Gastrocnemius medialis (tissue), 4 donors: ENCODE results near the gene QPCT.

ENCODE experiments used
- CTCF ChIP-seq, 5 experiments: fragments of 450-650 bp in 3 of 5; fragments of 200-600 bp in 2 of 5; sonication (generic) in 2 of 5; IDR thresholded peaks in 4 of 5; conservative IDR thresholded peaks in 1 of 5; 1 replicate in 4 of 5; 2 replicates in 1 of 5; pipeline ENCODE4 v1.5.1; 2016 to 2019; ENCODE audit warnings: antibody characterized with exemption in 5 of 5, mild to moderate bottlenecking in 3 of 5, moderate library complexity in 3 of 5
- POLR2A ChIP-seq, 2 donors: fragments of 450-650 bp; IDR thresholded peaks; one replicate each; pipeline ENCODE4 v1.6.1; 2017; ENCODE audit warnings: antibody characterized with exemption in 2 of 2, mild to moderate bottlenecking in 2 of 2, moderate library complexity in 2 of 2

DNA sequence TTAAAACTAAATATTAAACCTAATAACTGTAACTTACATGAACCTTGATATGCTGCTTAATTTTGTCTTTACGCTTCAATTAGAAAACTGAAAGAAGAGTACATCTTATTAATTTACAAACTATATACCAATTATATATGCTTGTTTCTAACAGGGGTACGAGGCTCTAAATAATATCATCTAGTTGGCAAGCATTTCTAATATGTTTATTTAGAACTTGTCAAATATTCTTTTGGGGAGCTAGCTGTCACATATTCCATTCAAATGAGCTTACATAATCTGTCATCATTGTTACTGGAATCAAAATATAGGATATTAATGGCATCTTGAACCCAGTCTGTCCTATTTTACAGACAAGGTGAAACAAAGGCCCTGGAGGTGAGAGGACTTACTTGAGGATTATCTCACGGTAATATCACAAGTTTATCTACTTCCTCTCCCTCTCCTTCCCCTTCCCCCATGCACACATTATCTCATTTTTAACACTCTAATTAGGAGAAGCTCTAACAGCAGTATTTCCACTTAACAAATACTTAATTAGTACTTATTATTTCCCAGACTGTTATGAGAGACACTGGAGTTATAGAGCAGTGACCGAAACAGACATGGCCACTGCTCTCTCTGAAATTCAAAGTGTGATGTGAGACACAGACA lies 23.3 kb upstream of the QPCT start:
- no peak for TF ChIP-seq CTCF (IDR thresholded peaks at IDR 0.05 in 4 of 5, conservative IDR thresholded peaks at IDR 0.05 in 1 of 5)
- no peak for TF ChIP-seq POLR2A (IDR thresholded peaks at IDR 0.05)
